Stomach (tissue), 9 donors: ENCODE results near the gene ANGPTL2. TPM values are rescaled to one million over a fixed set of nuclear protein-coding genes. Genes with fewer than 3 reads are reported as not detected.
A peak's percentile ranks its signal among the peaks of the same experiment; 100 is the strongest.

ENCODE experiments used
- DNase-seq, 2 donors: peaks; one replicate each; pipeline versions ENCODE4 v3.0.0 to v3.0.0-alpha.2; 2013 to 2019
- H3K27ac ChIP-seq, 5 donors: fragments of 200-600 bp in 4 of 5; sonication (generic) in 4 of 5; one replicate each; pipeline ENCODE4 v1.5.1; 2013 to 2019; ENCODE audit warnings: mild to moderate bottlenecking in 1 of 5, moderate library complexity in 1 of 5
- H3K27me3 ChIP-seq, 3 donors: fragments of 200-600 bp; sonication (generic); one replicate each; pipeline ENCODE4 v1.5.1; 2017 to 2019; ENCODE audit warnings: mixed run types in 1 of 3
- H3K36me3 ChIP-seq, 4 donors: fragments of 200-600 bp; sonication (generic); 1 replicate in 3 of 4; 2 replicates in 1 of 4; pipeline ENCODE4 v1.5.1; 2016 to 2019
- H3K4me1 ChIP-seq, 4 donors: fragments of 200-600 bp; sonication (generic); one replicate each; pipeline ENCODE4 v1.5.1; 2016 to 2019
- H3K4me3 ChIP-seq, 4 donors: fragments of 200-600 bp; sonication (generic) in 3 of 4; one replicate each; pipeline ENCODE4 v1.5.1; 2016 to 2019; ENCODE audit warnings: mild to moderate bottlenecking in 1 of 4
- H3K9me3 ChIP-seq, 4 donors: fragments of 200-600 bp; sonication (generic); one replicate each; pipeline ENCODE4 v1.5.1; 2016 to 2019
- EP300 ChIP-seq: sonication (generic); formaldehyde crosslinking; IDR thresholded peaks from one replicate; pipeline ENCODE4 v1.6.1; 2017; ENCODE audit warnings: antibody characterized with exemption
- POLR2A ChIP-seq, 4 donors: fragments of 450-650 bp; IDR thresholded peaks; one replicate each; pipeline ENCODE4 v1.6.1; 2016; ENCODE audit warnings: antibody characterized with exemption in 4 of 4, control low read depth in 2 of 4, mild to moderate bottlenecking in 1 of 4, moderate library complexity in 1 of 4
- POLR2AphosphoS5 ChIP-seq, 3 donors: sonication (generic); formaldehyde crosslinking; IDR thresholded peaks; one replicate each; pipeline ENCODE4 v1.6.1; 2016; ENCODE audit warnings: antibody characterized with exemption in 3 of 3
- WGBS, 5 donors: extraction: QIAGEN DNeasy Blood & Tissue Kit in 3 of 5; methylation state at CpG; one replicate each; pipeline versions ENCODE4 v1.1.5 to v1.1.7; 2013 to 2018; 5-methylcytosine and 5-hydroxymethylcytosine counted together
- intact Hi-C: fragments of 100-400 bp; cut with DNase I; formaldehyde crosslinking; loops from one replicate; pipeline ENCODE4 v1.15.1; 2023; ENCODE audit warnings: low total_unique reads
- polyA plus RNA-seq, 3 donors: library from polyadenylated mRNA; stranded (reverse); fragments of 200-250 nt; gene quantifications; one replicate each; pipeline ENCODE4 v1.2.3, GENCODE V29; 2013
- total RNA-seq, 5 donors: library from RNA; depleted of rRNA; stranded (reverse); fragments of >200 nt; gene quantifications; one replicate each; pipeline versions ENCODE4 v1.1.0 to v1.2.3, GENCODE V29; 2014 to 2016
- TF ChIP-seq, protein P1 (sequence below), 7 experiments: fragments of 450-650 bp in 4 of 7; fragments of 200-600 bp in 3 of 7; sonication (generic) in 3 of 7; IDR thresholded peaks; one replicate each; pipeline ENCODE4 v1.5.1; 2016 to 2019; ENCODE audit warnings: antibody characterized with exemption in 7 of 7, control low read depth in 2 of 7, mild to moderate bottlenecking in 1 of 7
- donor health status: healthy with polysubstance abuse.
- donor health status: Bipolar disorder and iron deficiency.
- donor health status: healthy.

Gene ANGPTL2
- total and polyA plus RNA-seq, 8 donors = 5.7 to 26.3 (median 10.2) TPM

DNA sequence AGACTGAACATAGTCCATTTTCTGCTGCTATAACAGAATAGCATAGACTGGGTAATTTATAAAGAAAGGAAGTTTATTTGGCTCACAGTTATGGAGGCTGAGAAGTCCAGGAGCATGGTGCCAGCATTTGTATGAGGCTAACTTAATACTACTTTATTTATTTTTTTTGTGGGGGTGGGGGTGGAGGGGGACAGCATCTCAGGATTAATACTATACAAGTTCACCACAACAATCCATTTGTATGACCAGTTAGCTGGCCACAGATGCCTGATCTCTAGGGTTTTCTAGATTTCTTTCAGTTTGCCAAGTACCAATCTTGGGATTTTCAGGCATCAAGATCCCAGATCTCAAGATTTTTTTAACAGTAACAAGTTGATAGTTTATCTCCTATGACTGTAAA is 20.3 kb downstream of the ANGPTL2 start:
- TF ChIP-seq, protein P1, sequence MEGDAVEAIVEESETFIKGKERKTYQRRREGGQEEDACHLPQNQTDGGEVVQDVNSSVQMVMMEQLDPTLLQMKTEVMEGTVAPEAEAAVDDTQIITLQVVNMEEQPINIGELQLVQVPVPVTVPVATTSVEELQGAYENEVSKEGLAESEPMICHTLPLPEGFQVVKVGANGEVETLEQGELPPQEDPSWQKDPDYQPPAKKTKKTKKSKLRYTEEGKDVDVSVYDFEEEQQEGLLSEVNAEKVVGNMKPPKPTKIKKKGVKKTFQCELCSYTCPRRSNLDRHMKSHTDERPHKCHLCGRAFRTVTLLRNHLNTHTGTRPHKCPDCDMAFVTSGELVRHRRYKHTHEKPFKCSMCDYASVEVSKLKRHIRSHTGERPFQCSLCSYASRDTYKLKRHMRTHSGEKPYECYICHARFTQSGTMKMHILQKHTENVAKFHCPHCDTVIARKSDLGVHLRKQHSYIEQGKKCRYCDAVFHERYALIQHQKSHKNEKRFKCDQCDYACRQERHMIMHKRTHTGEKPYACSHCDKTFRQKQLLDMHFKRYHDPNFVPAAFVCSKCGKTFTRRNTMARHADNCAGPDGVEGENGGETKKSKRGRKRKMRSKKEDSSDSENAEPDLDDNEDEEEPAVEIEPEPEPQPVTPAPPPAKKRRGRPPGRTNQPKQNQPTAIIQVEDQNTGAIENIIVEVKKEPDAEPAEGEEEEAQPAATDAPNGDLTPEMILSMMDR (IDR thresholded peaks at IDR 0.05) = no peak
- TF ChIP-seq POLR2AphosphoS5 (IDR thresholded peaks at IDR 0.05) (no peak), POLR2A (IDR thresholded peaks at IDR 0.05) (no peak), EP300 (no peak)
- H3K27me3 ChIP-seq = no peaks in the 10 kb centered on the region
- peaks cover 0 to 19% (median 8%) of the 10 kb centered on the region in 4 donors for H3K36me3 ChIP-seq
- peaks cover 0 to 60% (median 18%) of the 10 kb centered on the region in 4 donors for H3K4me1 ChIP-seq
- no peaks in the 10 kb centered on the region for H3K9me3 ChIP-seq
- no peak for DNase-seq
- no peak overlapping the region for H3K4me3 ChIP-seq
- H3K27ac ChIP-seq = peak overlapping the region in 1 of 5 donors; percentile 49
- intact Hi-C loops = no loop called here

DNA sequence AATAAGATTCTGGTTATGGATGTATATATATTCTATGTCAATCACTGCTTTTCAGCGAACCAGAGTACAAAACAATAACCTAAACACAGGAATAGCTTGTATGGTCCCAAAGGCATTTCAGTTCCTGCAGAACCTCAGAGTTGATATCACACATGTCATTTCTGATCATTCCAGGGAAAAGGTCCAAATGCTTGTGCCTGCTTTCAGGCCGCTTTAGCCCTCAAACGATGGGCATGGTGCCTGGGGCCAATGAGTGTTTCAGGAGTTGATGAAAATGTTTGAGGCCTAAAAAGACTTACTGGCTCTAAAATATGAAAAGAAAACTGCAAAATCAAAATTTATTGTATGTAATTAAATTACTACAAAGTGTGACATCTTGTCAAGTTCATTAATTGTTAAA is 22.8 kb downstream of the ANGPTL2 start:
- peak overlapping the region in 3 of 5 donors; percentile 9 to 78 (median 63) for H3K27ac ChIP-seq
- peaks cover 0 to 44% (median 10%) of the 10 kb centered on the region in 4 donors for H3K4me1 ChIP-seq
- H3K9me3 ChIP-seq = no peaks in the 10 kb centered on the region
- no peak overlapping the region for H3K4me3 ChIP-seq
- peaks cover 0 to 22% (median 8%) of the 10 kb centered on the region in 4 donors for H3K36me3 ChIP-seq
- no peak for TF ChIP-seq POLR2A (IDR thresholded peaks at IDR 0.05)
- TF ChIP-seq EP300 = no peak
- TF ChIP-seq, protein P1 (IDR thresholded peaks at IDR 0.05) = no peak
- TF ChIP-seq POLR2AphosphoS5 (IDR thresholded peaks at IDR 0.05) = no peak
- no peak for DNase-seq
- 74 to 93% (median 83%) methylated on average over 3 of the region's 3 CpGs for WGBS, 5 donors
- H3K27me3 ChIP-seq = no peaks in the 10 kb centered on the region
- intact Hi-C loops = no loop called here

DNA sequence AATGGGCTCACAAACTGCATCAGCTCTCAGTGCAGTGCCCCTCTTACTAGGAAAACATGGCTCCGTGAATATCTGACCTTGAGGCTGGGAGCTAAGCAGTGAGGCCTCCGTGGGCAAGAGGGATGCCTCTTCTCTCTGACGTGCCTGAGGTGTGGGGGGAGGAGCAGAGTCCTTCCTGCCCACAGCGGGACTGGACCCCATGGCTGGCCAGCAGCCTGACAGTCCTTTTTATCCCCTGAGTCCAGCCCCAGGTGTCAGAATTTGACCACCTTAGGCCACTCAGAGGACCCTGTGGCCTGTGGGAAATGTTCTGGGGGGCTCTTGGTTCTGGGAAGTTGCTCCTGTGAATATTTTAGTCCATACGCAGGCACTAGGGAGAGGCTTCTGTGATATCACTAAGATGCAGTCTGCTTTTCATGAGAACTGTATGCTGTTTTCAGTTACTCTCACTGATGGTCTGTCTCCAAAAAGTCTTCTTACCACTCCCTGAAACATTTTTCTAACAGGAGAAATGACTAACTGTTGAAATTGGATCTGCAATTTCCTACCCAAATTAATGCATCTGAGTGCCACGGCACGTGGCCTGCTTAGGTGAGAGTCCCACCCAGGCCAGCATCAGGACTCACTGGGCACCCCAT is 23.4 kb downstream of the ANGPTL2 start:
- intact Hi-C loops = no loop called here
- TF ChIP-seq POLR2AphosphoS5 (IDR thresholded peaks at IDR 0.05) (no peak), EP300 (no peak), POLR2A (IDR thresholded peaks at IDR 0.05) (no peak)
- H3K36me3 ChIP-seq = peaks cover 0 to 27% (median 6%) of the 10 kb centered on the region in 4 donors
- no peak for DNase-seq
- peaks cover 0 to 40% (median 7%) of the 10 kb centered on the region in 4 donors for H3K4me1 ChIP-seq
- H3K4me3 ChIP-seq = no peak overlapping the region
- no peaks in the 10 kb centered on the region for H3K27me3 ChIP-seq
- 71 to 96% (median 88%) methylated on average over 7 of the region's 7 CpGs for WGBS, 5 donors
- H3K27ac ChIP-seq = peak overlapping the region in 3 of 5 donors; percentile 9 to 78 (median 63)
- H3K9me3 ChIP-seq = no peaks in the 10 kb centered on the region

DNA sequence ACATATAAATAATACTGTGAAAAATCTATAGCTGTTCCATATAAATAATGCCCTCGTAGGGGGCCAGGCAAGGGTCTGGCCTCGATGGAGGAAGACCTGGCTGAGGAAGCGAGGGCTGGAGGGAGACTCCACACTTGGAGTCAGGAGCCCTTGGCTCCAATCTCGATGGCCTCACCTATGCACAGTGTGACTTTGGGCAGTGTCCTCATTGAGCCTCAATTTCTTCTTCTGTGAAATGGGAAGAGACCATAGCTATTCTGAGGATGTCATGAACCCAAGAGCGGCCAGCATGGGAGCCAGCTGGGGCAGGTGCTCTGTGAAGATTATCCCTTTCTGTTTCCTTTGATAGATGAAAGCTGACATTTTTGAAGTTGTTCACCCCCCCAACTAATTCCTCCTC is 24.8 kb downstream of the ANGPTL2 start:
- H3K27me3 ChIP-seq = no peaks in the 10 kb centered on the region
- H3K4me3 ChIP-seq = no peak overlapping the region
- intact Hi-C loops = no loop called here
- no peaks in the 10 kb centered on the region for H3K9me3 ChIP-seq
- no peak for TF ChIP-seq POLR2A (IDR thresholded peaks at IDR 0.05)
- TF ChIP-seq POLR2AphosphoS5 (IDR thresholded peaks at IDR 0.05) = no peak
- peaks cover 0 to 36% (median 18%) of the 10 kb centered on the region in 4 donors for H3K36me3 ChIP-seq
- WGBS, 5 donors = 91 to 96% (median 93%) methylated on average over 5 of the region's 5 CpGs
- H3K4me1 ChIP-seq = peaks cover 0 to 26% (median 0%) of the 10 kb centered on the region in 4 donors
- no peak for DNase-seq
- peak overlapping the region in 1 of 5 donors; percentile 78 for H3K27ac ChIP-seq

DNA sequence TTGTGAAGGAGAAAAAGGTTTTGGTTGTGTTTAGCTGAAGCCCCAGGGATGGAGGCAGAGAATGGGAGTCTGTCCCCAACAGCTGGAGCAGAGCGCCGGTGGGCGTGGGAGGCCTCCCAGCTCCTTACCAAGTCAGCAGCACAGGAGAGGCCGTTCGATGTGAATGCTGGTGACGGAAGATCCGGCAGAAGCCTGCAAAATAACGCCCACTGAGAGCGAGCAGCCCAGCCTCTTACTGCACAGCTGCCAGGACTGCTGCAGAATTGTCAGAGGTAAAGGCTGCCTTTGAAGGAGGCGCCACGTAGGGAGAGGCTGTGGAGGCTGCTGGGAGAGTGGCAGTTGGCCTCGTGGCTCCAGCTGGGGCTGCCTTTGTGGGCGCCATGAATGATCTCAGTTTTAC is 26.2 kb downstream of the ANGPTL2 start:
- 91 to 94% (median 92%) methylated on average over 13 of the region's 13 CpGs for WGBS, 5 donors
- Histone ChIP-seq H3K27me3 (no peaks in the 10 kb centered on the region), H3K36me3 (peaks cover 6 to 50% (median 33%) of the 10 kb centered on the region in 4 donors), H3K27ac (peak overlapping the region in 1 of 5 donors; percentile 24), H3K9me3 (no peaks in the 10 kb centered on the region), H3K4me1 (peaks cover 0 to 19% (median 0%) of the 10 kb centered on the region in 4 donors), H3K4me3 (no peak overlapping the region)
- DNase-seq = peak in 1 of 2 donors; percentile 58
- intact Hi-C loops = no loop called here
- TF ChIP-seq POLR2AphosphoS5 (IDR thresholded peaks at IDR 0.05) (no peak), EP300 (no peak), POLR2A (IDR thresholded peaks at IDR 0.05) (no peak)

DNA sequence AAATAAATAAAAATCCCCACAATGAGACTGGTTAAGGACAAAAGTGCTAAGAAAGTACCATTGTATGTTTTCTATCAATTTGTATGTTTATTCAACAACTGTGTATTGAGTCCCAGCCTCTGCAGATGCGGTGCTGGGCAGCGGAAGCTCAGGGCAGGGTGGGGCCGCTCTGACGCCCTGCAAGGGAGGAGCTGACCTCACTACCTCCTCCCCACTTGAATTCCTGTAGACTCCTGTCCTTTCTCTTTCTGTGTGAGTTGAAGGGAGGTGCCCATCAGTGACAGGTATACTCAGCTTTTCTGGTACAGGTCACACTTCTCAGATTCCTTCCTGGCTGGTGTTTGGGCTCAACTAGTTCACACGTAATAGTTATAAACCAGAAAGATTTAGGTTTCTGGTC is 27.0 kb downstream of the ANGPTL2 start:
- H3K4me3 ChIP-seq = no peak overlapping the region
- no peaks in the 10 kb centered on the region for H3K9me3 ChIP-seq
- no peaks in the 10 kb centered on the region for H3K27me3 ChIP-seq
- peak in 1 of 2 donors; percentile 75 for DNase-seq
- H3K27ac ChIP-seq = peak overlapping the region in 1 of 5 donors; percentile 24
- peaks cover 8 to 58% (median 40%) of the 10 kb centered on the region in 4 donors for H3K36me3 ChIP-seq
- WGBS, 5 donors = 79 to 91% (median 84%) methylated on average over 5 of the region's 5 CpGs
- intact Hi-C loops = no loop called here
- no peak for TF ChIP-seq POLR2A (IDR thresholded peaks at IDR 0.05)
- no peak for TF ChIP-seq EP300
- TF ChIP-seq, protein P1 (IDR thresholded peaks at IDR 0.05) = no peak
- TF ChIP-seq POLR2AphosphoS5 (IDR thresholded peaks at IDR 0.05) = no peak
- H3K4me1 ChIP-seq = peaks cover 0 to 21% (median 1%) of the 10 kb centered on the region in 4 donors
